PC-3 (cell line): ENCODE results near the gene MRPL50. TPM values are rescaled to one million over a fixed set of nuclear protein-coding genes. Genes with fewer than 3 reads are reported as not detected.

Experiments used
- ATAC-seq: fragments of 200-7000 bp; cut with Tn5 transposase; 2 replicates; pipeline ENCODE4 v1.9.1; 2020; ENCODE audit warnings: mild to moderate bottlenecking, moderate library complexity
- BruUV-seq: library from RNA; stranded (reverse); fragments of 400-500 nt; replicated peaks from 2 replicates; lab custom pipeline; 2021; lab: Mats Ljungman, UMichigan
- CTCF ChIA-PET: fragments of 300-600 bp; sonication (Branson Sonifier 250); formaldehyde crosslinking; loops from one replicate; lab custom pipeline; 2022; ENCODE audit warnings: antibody characterized with exemption; lab: Charles Lee
- POLR2A ChIA-PET: fragments of 300-600 bp; sonication (Branson Sonifier 250); formaldehyde crosslinking; loops from one replicate; lab custom pipeline; 2022; ENCODE audit warnings: antibody characterized with exemption; ENCODE audit not compliant: unreplicated experiment; lab: Charles Lee
- DNase-seq: peaks from one replicate; pipeline ENCODE4 v3.0.0-alpha.2; 2015
- H2AFZ ChIP-seq: fragments of 300-600 bp; sonication (generic); 2 replicates; pipeline ENCODE4 v1.6.0; 2016; ENCODE audit warnings: antibody characterized with exemption, low read length
- H3F3A ChIP-seq: fragments of 300-600 bp; sonication (generic); one replicate; pipeline ENCODE4 v1.6.0; 2017; ENCODE audit warnings: antibody characterized with exemption, low read length, control low read depth, mild to moderate bottlenecking; ENCODE audit not compliant: unreplicated experiment
- H3K27ac ChIP-seq: fragments of 300-600 bp; sonication (generic); 2 replicates; pipeline ENCODE4 v1.5.1; 2016; ENCODE audit warnings: mild to moderate bottlenecking, low read length
- H3K27me3 ChIP-seq: fragments of 300-600 bp; sonication (generic); 2 replicates; pipeline ENCODE4 v1.6.1; 2016; ENCODE audit warnings: low read length, mixed read lengths
- H3K36me3 ChIP-seq: fragments of 300-600 bp; sonication (generic); 2 replicates; pipeline ENCODE4 v1.6.1; 2016; ENCODE audit warnings: low read depth, mixed run types, low read length, mixed read lengths
- H3K4me1 ChIP-seq: fragments of 300-600 bp; sonication (generic); 2 replicates; pipeline ENCODE4 v1.5.1; 2016; ENCODE audit warnings: low read length; ENCODE audit not compliant: insufficient read depth
- H3K4me2 ChIP-seq: fragments of 300-600 bp; sonication (generic); 2 replicates; pipeline ENCODE4 v1.6.0; 2016; ENCODE audit warnings: low read length
- H3K4me3 ChIP-seq: fragments of 300-600 bp; sonication (generic); 2 replicates; pipeline ENCODE4 v1.5.1; 2016; ENCODE audit warnings: mild to moderate bottlenecking, low read length, mixed read lengths
- H3K79me2 ChIP-seq: fragments of 300-600 bp; sonication (generic); 2 replicates; pipeline ENCODE4 v1.6.1; 2017; ENCODE audit warnings: low read length, mixed read lengths
- H3K9ac ChIP-seq: fragments of 300-600 bp; sonication (generic); 2 replicates; pipeline ENCODE4 v1.6.0; 2016; ENCODE audit warnings: mild to moderate bottlenecking, low read length
- H3K9me2 ChIP-seq: fragments of 300-600 bp; sonication (generic); replicated peaks from 2 replicates; pipeline ENCODE4 v1.6.1; 2016; ENCODE audit warnings: mixed run types, low read length, mixed read lengths
- H3K9me3 ChIP-seq: fragments of 300-600 bp; sonication (generic); 2 replicates; pipeline ENCODE4 v1.6.1; 2016; ENCODE audit warnings: low read length, mixed read lengths
- H4K20me1 ChIP-seq: fragments of 300-600 bp; sonication (generic); 2 replicates; pipeline ENCODE4 v1.6.1; 2016; ENCODE audit warnings: low read length, mixed read lengths
- CTCF ChIP-seq: fragments of 300-600 bp; sonication (generic); conservative IDR thresholded peaks from 2 replicates; pipeline ENCODE4 v1.5.1; 2017; ENCODE audit warnings: antibody characterized with exemption, low read depth, mild to moderate bottlenecking, low read length
- EZH2 ChIP-seq: fragments of 300-600 bp; sonication (generic); IDR thresholded peaks from one replicate; pipeline ENCODE4 v1.6.1; 2017; ENCODE audit warnings: antibody characterized with exemption, mild to moderate bottlenecking, low read length; ENCODE audit not compliant: unreplicated experiment
- EZH2phosphoT487 ChIP-seq: fragments of 300-600 bp; sonication (generic); IDR thresholded peaks from 2 replicates; pipeline ENCODE4 v1.6.1; 2018; ENCODE audit warnings: mild to moderate bottlenecking, antibody characterized with exemption, low read length, borderline replicate concordance
- intact Hi-C: fragments of 100-400 bp; cut with micrococcal nuclease; formaldehyde crosslinking; loops from 2 replicates; pipeline ENCODE4 v1.9.0; 2023
- total RNA-seq: library from RNA; depleted of rRNA; stranded (reverse); fragments of >200 nt; gene quantifications from 2 replicates; pipeline ENCODE4 v1.2.3, GENCODE V29; 2014

The MRPL50 gene
- total RNA-seq, 1 experiment from 2014 or later, result 10.2 TPM

GRCh38 chr9:101365181-101365580 lies 33.2 kb downstream of the MRPL50 start:
- Histone ChIP-seq H3K36me3 (no peaks in the 10 kb centered on the region), H3K79me2 (no peaks in the 10 kb centered on the region), H3K27me3 (no peaks in the 10 kb centered on the region), H3K4me2 (no peak overlapping the region), H2AFZ (no peak overlapping the region), H4K20me1 (no peaks in the 10 kb centered on the region), H3K9me2 (no peaks in the 10 kb centered on the region), H3K9ac (no peak overlapping the region), H3F3A (no peaks in the 10 kb centered on the region), H3K4me1 (no peaks in the 10 kb centered on the region), H3K27ac (no peak overlapping the region), H3K9me3 (no peaks in the 10 kb centered on the region), H3K4me3 (no peak overlapping the region)
- POLR2A ChIA-PET, result no interaction called here
- intact Hi-C loops, result no loop called here
- BruUV-seq, result no TSS peak
- TF ChIP-seq EZH2phosphoT487, result no peak
- no peak for TF ChIP-seq CTCF
- TF ChIP-seq EZH2, result no peak
- no peak for DNase-seq
- CTCF ChIA-PET, result no interaction called here
- no peak for ATAC-seq

DNA sequence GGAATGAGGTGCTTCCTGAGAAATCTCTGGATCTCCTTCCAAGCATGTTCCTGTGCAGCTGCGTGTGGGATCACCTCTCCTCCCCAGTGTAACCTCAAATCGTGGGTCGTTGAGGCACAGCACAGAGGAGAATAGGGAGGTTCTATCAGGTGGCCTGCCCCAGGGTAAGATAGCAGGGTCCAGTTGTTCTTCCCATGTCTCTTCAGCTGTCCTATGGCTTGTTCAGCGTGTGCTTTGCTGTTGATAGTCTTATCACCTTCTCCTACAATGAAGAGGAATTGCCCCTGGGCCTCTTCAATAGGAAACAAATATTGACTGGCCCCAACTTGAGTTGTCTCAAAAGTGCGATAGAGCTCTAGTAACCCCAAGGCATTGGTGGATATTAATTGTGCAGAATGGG lies 36.0 kb downstream of the MRPL50 start:
- H3K4me2 ChIP-seq, result no peak overlapping the region
- no peak overlapping the region for H3K9ac ChIP-seq
- no peaks in the 10 kb centered on the region for H3K79me2 ChIP-seq
- no TSS peak for BruUV-seq
- no peak overlapping the region for H2AFZ ChIP-seq
- no peaks in the 10 kb centered on the region for H4K20me1 ChIP-seq
- no peaks in the 10 kb centered on the region for H3F3A ChIP-seq
- DNase-seq (no peak), ATAC-seq (no peak)
- intact Hi-C loops, result no loop called here
- H3K9me2 ChIP-seq, result no peaks in the 10 kb centered on the region
- no peaks in the 10 kb centered on the region for H3K36me3 ChIP-seq
- POLR2A ChIA-PET, result no interaction called here
- H3K9me3 ChIP-seq, result no peaks in the 10 kb centered on the region
- no peaks in the 10 kb centered on the region for H3K27me3 ChIP-seq
- no peak overlapping the region for H3K4me3 ChIP-seq
- H3K27ac ChIP-seq, result no peak overlapping the region
- H3K4me1 ChIP-seq, result no peaks in the 10 kb centered on the region
- CTCF ChIA-PET, result no interaction called here
- TF ChIP-seq EZH2, result no peak
- no peak for TF ChIP-seq CTCF
- TF ChIP-seq EZH2phosphoT487, result no peak

DNA sequence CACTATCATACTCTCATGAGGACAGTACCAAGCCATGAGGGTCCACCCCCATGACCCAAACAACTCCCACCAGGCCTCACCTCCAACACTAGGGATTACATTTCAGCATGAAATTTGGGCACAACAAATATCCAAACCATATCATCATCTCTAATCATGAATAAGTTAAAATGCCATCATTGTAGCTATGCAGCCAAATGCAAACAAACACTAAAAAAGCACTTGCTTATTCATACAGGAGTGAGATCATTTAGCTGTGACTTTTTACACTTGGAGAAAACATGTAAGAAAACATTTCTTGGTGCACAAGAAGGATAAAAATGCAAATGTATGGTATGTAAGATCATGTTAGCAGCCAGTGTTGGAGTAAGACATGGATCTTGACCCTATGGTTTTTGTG lies 37.8 kb downstream of the MRPL50 start:
- ChIA-PET POLR2A (no interaction called here), CTCF (no interaction called here)
- no TSS peak for BruUV-seq

More for the DNA sequence above, 37.8 kb downstream of the MRPL50 start:
- no peak overlapping the region for H3K27ac ChIP-seq
- no peaks in the 10 kb centered on the region for H3F3A ChIP-seq
- no peaks in the 10 kb centered on the region for H3K9me3 ChIP-seq
- TF ChIP-seq EZH2phosphoT487 (no peak), EZH2 (no peak), CTCF (no peak)
- DNase-seq, result no peak
- H3K4me2 ChIP-seq, result no peak overlapping the region
- no peaks in the 10 kb centered on the region for H3K9me2 ChIP-seq
- no peak overlapping the region for H3K9ac ChIP-seq
- no peak for ATAC-seq
- H3K79me2 ChIP-seq, result no peaks in the 10 kb centered on the region
- H3K4me1 ChIP-seq, result no peaks in the 10 kb centered on the region
- no peaks in the 10 kb centered on the region for H4K20me1 ChIP-seq
- no peak overlapping the region for H3K4me3 ChIP-seq
- H2AFZ ChIP-seq, result no peak overlapping the region
- intact Hi-C loops, result no loop called here
- no peaks in the 10 kb centered on the region for H3K36me3 ChIP-seq
- H3K27me3 ChIP-seq, result no peaks in the 10 kb centered on the region
